RCC 7860 (cell line): ENCODE data around the gene CFAP300.

ENCODE experiments used
- DNase-seq: peaks from one replicate; pipeline ENCODE4 v3.0.0-alpha.2; 2015; ENCODE audit warnings: low spot score
- FAIRE-seq: peaks from 2 replicates; lab custom pipeline; 2012; peaks lifted over from hg19 to GRCh38; lab: Jason Lieb, UNC

CFAP300 gene

DNA sequence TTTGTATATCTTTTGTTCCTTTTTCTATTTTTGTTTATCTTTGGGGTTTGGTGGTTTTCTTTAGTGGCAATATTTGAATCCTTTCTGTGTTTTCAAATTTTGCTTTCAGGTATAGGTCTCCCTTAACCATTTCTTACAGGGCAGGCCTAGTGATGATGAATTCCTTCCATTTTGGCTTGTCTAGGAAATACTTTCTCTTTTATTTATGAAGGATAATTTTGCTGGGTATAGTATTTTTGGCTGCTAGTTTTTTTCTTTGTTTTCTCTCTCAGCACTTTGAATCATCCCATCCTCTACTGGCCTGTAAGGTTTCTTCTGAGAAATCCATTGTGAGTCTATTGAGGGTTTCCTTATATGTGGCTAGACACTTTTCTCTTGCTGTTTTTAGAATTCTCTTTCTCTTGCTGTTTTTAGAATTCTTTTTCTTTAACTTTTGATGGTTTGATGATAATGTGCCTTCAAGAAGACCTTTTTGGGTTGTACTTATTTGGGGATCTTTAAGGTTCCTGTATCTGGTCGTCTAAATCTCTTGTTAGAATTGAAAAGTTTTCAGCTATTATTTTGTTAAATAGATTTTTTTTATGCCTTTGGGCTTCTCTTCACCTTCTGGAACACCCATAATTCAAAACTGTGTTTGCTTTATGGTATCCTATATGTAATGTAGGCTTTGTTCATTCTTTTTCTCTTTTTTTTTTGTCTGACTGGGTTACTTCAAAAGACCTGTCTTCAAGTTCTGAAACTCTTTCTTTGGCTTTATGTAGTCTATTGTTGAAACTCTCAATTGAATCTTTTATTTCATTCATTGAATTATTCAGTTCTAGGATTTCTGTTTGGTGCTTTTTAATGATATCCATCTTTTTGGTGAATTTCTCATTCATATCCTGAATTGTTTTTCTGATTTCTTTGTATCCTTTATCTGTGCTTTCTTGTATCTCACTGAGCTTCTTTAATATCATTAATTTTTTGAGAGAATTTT is 24.5 kb downstream of the CFAP300 start:
- DNase-seq, result no peak
- no peak for FAIRE-seq

DNA sequence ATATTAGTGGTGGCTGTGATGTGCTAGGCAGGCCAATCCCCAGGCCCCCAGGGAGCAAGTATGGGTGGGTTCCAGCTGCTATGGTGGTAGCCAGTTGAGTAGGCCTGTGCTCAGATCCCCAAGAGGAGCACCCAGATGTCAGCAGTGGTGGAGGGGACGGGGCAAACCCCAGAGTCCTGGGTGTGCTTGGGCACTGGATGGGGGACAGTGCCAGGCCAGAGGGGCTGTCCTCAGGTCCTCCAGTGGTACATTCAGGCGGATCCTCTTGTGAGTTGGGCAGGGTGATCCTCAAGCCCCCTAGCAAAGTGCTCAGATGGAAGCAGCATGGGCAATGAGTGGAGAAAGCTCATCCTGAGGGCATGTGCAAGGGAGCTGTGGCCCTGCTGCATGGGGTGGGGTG is 26.0 kb downstream of the CFAP300 start:
- FAIRE-seq, result no peak
- DNase-seq, result no peak

DNA sequence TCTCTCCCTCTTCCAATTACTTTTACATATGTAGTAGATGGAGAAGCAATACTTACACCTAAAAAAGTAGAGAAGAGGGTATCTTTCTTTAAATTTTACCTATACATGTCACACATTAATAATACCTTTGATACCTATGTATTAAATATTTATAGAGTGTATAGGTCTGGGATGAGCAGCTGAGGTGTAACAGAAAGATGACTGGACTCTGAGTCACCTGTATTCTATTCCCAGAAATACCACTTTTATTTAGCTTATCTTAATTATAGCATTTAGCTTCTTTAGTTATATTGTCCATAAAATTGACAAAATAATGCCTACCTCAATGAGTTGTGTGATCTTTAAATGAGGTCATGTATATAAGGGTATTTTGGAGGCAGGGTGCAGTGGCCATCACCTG is 32.4 kb downstream of the CFAP300 start:
- no peak for DNase-seq

DNA sequence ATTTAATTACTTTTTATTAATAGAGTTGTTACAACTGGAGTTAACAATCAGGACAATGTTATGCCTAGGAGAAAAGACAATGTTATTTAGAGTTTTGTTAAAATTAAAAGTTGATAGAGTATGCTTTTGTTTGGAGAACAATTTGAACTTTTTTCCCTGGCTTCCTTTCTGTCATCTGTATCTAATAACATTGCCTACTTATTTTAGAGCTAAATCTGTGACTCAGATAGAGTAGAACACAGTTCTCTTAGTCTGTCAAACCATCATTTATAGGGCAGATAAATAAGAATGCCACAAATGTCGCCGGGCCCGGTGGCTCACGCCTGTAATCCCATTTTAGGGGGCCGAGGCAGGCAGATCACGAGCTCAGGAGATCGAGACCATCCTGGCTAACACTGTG is 34.1 kb downstream of the CFAP300 start:
- DNase-seq, result no peak
- FAIRE-seq, result no peak

More for the DNA sequence above, 32.4 kb downstream of the CFAP300 start:
- no peak for FAIRE-seq

DNA sequence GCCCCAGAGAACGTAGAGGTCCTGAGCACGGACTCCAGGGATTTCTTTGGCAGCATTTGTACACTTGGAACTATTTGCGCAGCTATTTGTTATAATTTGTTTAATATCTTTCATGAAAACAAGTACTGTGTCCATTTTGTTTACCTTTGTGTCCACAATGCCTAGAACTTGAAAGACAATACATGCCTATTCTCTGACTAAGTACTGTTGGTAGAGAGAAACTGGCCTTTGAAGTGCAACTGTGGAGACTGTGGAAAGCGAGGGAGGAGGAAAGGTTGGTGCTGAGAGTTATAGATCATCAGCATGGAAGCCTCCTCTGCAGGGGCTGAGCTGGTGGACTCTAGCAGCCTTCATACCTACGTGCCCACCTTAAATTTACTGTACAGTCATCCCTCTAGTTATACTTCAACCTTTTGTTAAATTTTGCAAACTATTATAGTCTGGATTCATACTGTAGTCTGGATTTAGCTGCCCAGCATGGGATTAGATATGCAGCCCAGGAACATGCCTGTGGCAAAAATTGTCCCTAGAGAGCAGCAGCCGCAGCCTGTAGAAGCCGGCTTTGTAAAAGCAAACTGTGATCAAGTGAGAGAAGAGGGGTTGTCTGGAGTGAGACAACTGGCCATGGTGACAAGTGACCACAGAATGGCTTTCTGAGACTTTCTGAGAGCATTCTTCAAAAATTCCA is 38.8 kb downstream of the CFAP300 start:
- no peak for FAIRE-seq

DNA sequence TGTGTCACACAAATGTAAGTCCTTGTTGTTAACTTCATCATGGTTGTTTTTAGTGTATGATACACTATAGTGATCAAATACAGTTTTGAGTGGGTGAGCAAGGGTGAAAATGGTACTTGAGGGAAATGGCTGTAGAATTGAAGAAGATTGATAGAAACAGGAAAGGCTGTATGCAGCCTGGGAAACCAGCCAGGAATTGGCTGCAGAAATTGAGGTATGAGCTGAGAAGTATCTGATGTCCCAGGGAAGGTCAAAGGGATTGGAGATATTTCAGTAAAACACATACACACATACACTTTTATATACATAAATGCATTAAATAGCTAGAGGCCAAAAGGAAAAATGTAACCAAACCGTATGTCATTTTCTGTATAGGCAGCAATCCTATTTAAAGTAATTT is 49.9 kb downstream of the CFAP300 start:
- FAIRE-seq (no peak), DNase-seq (no peak)

More for the DNA sequence above, 38.8 kb downstream of the CFAP300 start:
- no peak for DNase-seq

DNA sequence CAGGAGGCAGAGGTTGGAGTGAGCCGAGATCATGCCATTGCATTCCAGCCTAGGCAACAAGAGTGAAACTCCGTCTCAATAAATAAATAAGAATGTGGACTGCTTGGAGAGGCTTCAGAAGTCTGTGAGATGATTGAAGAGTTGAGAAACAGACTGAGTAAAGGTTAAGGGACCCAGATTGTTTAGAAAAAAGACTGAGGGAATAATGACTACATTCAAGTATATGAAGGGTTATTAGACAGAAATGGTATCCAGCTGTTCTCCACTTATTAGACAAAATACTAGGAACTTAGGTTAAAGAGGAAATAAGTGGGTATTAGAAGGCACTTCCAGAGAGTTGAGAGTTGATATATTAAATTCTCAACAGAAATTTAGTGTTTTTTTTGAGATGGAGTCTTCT is 52.5 kb downstream of the CFAP300 start:
- DNase-seq (no peak), FAIRE-seq (no peak)

DNA sequence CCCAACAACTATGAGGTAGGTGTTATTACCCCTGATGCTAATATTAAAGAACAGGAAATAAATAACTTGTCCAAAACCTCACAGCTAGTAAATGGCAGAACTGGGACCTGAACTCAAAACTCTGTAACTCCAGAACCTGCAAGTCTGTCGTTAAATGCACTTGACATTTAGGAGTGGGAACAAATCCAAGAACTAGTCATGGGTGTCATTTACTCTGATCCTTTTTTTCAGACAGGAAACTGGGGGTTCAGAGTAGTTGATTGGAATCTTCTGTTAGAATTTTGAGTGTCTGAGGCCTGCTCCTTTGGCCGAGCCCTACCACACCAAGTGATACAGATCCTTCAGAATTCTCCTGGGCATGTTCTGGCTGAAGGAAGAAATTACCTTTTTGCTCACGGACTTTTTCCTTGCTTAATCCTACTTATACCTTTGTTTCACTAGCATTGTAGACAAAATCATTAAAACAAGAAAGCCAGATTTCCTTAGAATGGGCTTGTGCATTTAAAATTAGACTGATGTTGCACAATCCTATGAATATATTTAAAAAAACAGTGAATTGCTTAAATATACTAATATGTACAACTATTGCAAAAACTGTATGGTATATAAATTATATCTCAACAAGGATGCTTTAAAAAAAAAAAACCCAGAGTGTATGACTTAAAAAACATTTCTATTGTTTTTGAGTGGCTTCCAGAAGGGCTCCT is 61.6 kb downstream of the CFAP300 start:
- DNase-seq (no peak), FAIRE-seq (no peak)

DNA sequence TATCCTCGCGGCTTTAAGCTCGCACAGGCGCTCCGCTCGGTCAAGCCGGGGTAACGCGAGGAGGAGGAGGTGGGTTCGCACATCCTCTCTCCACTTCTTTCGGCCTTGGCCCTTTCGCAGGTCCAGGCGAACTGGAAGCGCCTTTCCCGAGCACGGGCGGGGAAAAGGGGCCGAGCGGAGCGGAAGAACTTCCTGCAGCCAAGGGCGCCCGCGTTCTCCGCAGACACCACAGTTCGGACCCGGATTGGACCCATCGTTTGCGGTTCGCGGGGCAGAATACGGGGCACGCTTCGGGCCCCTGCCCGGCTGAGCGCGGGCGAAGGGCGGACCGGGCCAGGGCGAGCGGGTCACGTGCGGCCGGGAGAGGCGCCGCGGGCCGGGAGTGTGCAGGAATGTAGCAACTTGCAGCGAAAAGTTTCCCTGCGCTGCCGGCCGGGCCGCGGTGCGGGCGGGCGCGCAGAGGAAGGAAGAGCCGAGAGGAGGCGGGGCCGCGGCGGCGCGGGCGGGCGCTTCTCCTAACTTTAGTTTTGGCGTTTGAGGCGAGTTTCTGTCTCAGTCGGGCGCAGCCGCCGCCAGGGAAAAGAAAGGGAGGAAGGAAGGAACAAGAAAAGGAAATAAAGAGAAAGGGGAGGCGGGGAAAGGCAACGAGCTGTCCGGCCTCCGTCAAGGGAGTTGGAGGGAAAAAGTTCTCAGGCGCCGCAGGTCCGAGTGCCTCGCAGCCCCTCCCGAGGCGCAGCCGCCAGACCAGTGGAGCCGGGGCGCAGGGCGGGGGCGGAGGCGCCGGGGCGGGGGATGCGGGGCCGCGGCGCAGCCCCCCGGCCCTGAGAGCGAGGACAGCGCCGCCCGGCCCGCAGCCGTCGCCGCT is 62.9 kb downstream of the CFAP300 start, which contains the start of gene YAP1:
Gene YAP1, plus strand, starts transcription at position 552 of the 865 bp plus-strand sequence. CDS start 402 bp downstream, outside the sequence.
- DNase-seq, result peak; percentile 68
- no peak for FAIRE-seq

DNA sequence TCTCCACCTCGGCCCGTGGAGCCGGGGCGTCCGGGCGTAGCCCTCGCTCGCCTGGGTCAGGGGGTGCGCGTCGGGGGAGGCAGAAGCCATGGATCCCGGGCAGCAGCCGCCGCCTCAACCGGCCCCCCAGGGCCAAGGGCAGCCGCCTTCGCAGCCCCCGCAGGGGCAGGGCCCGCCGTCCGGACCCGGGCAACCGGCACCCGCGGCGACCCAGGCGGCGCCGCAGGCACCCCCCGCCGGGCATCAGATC is 63.4 kb downstream of the CFAP300 start:
- no peak for DNase-seq
- FAIRE-seq, result no peak

DNA sequence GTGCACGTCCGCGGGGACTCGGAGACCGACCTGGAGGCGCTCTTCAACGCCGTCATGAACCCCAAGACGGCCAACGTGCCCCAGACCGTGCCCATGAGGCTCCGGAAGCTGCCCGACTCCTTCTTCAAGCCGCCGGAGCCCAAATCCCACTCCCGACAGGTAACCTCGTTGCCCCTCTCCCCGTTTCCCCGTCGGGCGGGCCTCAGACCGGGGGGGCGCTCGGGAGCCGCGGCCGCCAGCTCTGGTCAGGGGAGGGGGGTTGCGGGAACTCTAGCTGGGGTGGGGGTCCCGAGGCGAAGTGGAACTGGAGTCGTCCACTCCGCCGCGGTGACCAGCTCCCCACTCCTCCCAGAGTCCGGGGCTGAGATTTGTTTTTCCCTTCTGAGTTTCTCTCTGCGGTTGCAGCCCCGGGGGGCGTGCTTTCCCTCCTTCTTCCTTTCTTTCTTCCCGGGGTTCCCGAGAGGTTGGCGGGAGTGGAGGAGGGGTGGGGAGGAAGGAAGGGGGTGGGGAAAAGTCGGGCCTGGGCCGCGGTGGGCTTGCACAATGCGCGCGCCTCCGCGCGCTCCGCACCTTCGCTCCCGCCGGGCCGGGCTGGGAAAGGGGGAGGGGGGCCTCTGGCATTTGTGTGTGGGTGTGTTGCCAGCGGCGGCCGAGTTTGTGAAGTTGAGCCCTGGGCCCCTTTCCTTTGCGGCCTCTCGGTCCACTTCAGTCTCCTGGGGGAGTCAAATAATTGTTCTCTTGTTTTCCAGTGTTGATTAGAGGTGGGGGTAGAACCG is 64.0 kb downstream of the CFAP300 start:
- DNase-seq (peak; percentile 47), FAIRE-seq (no peak)

DNA sequence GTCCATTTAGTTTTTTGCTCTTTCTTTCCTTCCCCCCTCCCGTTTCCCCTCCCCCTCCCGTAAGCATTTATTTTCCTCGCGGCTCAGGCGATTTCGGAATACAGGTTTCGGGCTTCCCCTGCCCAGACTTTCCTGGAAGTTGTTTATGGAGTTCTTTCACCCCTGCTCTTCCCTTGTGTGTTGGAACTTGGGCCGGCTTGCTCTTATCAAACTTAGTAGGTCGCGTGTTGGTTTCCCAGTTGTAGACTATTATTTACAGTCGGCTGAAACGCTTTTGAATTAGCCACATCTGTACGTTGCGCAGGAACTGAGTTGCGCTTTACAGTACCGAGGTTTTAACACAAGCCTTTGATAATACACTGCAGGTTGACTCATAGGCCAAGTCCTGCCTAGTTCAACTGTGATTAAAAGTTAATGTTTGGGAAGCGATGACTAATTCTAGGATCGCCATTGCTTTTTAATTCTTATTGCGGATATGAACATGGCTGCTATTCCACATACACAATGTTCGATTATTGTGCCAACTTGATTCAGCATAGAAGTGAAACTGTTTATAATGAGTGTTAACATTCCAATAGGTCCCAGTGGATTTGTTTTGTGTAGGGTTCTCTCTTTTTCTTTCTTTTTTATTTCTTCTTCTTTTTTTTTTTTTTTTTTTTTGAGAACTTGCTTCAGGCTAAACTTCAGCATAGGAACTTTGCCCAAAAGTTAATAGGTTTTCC is 64.7 kb downstream of the CFAP300 start:
- FAIRE-seq (peak; percentile 92), DNase-seq (peak; percentile 84)

DNA sequence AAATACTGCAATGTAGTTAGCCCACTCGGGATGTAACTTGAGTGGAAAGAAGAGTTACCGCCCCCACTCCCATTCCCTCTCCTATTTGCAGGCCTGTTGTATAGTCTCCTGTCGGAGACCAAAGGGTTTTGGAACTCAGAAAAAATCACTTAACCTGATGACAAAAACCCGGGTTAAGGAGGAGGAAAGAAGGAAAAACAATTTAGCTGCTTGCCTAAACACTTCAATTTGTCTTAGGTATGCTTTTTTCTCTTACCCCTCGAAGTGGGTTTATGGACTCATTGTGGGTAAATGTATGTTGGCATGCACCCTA is 65.2 kb downstream of the CFAP300 start:
- DNase-seq, result no peak

DNA sequence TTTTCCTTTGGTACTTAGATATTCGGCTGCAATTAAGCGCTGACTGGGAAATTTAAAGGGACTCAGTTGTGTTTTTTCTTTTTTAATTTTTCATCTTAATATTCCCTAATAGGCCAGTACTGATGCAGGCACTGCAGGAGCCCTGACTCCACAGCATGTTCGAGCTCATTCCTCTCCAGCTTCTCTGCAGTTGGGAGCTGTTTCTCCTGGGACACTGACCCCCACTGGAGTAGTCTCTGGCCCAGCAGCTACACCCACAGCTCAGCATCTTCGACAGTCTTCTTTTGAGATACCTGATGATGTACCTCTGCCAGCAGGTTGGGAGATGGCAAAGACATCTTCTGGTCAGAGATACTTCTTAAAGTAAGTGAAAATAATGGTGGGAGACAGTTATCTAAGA is 66.8 kb downstream of the CFAP300 start:
- DNase-seq (no peak), FAIRE-seq (no peak)

More for the DNA sequence above, 65.2 kb downstream of the CFAP300 start:
- FAIRE-seq, result no peak

DNA sequence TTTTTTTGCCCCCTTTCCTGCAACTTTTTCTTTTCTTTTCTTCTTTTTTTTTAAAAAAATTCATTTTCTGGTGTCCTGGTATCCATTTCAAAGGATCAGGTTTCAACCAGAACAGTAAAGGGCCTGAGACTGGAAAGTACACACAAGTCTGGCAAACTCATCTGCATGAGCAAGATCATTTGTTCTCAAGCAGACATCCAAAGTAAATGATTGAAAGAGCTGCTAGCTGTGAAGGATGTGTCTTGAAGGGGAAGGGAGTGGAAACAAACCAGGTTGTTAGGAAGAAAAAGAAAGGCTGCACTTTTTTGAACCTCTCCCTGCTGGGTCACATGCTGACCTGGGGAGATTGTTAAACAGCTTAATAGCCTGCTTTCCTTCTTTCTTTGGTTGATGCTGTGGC is 68.3 kb downstream of the CFAP300 start:
- FAIRE-seq (peak; percentile 94), DNase-seq (peak; percentile 83)

DNA sequence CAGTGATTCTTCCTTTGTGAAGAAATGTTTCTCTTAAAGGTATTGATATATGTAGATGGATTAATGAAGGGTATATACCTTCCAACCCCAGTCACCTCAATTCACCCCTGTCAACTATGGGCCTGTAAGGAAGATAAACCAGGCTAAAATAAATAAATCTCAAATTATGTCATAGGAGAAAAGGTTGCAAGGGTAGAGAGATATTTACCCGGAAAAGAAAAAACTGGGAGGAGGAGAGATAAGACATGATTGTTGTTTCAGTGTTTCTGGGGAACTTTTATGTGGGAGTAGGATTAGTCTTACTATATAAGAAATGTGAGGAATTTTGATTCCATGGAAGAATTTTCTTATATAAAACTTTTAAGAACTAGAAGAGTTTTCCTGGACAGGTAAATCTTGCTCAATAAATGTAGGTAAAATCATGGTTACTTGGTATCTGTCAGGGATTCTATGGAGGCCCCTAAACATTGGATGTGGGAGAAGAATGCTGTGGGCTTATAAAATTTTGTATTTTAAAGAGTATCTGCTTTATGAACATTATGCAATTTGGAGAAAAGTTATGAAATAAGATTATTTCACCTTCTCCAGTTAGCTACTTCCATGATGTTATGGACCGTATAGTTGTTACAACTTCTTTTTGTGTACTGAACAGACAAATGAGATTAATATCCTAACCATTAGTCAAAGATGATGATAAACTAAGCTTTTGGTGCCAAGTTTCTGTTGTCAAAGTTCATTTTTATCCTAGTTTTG is 69.4 kb downstream of the CFAP300 start:
- DNase-seq (no peak), FAIRE-seq (no peak)

DNA sequence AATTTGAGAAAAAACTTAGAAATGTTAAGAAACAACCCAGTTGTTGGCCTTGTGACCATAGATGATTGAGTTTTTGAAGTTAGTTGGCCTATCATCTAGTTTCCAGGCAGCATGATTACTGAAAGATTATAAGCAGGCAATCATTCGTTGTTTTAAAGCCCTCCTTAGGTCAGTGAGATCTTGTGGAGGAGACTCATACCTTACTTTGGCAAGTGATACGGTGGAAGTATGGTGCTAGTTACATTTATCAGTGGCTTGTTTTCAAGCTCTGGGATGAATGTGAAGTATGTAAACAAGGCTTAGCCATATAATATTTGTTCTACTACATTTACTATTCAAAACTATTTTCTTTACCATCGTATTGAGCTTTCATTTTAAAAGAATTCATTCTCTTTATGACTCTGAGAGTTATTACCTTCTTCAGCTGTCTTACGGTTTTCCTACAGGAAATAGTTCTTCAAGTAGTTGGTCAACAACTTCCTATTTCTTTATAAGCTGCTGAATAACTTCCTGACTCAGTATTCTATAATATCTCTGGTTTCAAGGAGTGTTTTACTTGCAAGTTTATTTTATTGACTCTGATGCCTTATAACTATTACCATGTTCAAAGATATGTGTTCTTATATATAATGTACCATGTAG is 70.4 kb downstream of the CFAP300 start:
- no peak for DNase-seq
- FAIRE-seq, result no peak

DNA sequence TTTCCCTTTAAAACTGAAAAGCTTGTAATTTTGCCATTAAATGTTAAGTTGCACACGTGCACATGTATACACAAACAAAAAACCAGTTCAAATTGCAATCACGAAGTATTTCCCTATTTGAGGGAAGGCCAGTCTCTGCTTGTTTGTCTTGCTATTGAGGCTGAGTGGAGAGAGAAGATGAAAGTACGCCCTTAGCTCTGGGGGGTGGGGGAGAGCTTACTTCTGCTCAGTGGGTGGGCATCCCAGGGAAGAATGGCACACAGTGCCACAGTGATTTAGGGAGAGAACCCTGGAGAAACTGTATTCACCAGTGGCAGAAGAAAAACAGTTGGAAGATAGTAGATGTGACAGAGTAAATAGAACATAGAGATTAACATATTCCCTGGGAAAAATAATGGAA is 71.7 kb downstream of the CFAP300 start:
- FAIRE-seq, result no peak
- DNase-seq, result no peak
